IMR-90 (cell line): ENCODE measurements around the gene KRT1. TPM values are rescaled to one million over a fixed set of nuclear protein-coding genes. Genes with fewer than 3 reads are reported as not detected.

Source experiments
- ATAC-seq: fragments of 200-7000 bp; cut with Tn5 transposase; 2 replicates; pipeline ENCODE4 v1.9.1; 2020; ENCODE audit warnings: low read depth, mild to moderate bottlenecking, moderate library complexity
- BruUV-seq: library from RNA; stranded (reverse); fragments of 400-500 nt; replicated peaks from 2 replicates; lab custom pipeline; 2021; lab: Mats Ljungman, UMichigan
- CTCF ChIA-PET: fragments of 300-600 bp; formaldehyde crosslinking; extraction: SDS; loops from one replicate; lab custom pipeline; 2021; ENCODE audit warnings: antibody characterized with exemption; lab: Yijun Ruan, JAX
- POLR2A ChIA-PET: fragments of 300-600 bp; sonication (Branson Sonifier 250); formaldehyde crosslinking; loops from one replicate; lab custom pipeline; 2022; ENCODE audit warnings: antibody characterized with exemption; ENCODE audit not compliant: unreplicated experiment; lab: Charles Lee
- DNase-seq: peaks from one replicate; pipeline ENCODE4 v3.0.0; 2013
- H2AFZ ChIP-seq: replicated peaks from 2 replicates; pipeline ENCODE3; 2013; ENCODE audit warnings: low read length, mild to moderate bottlenecking; ENCODE audit not compliant: poor library complexity
- H2AK5ac ChIP-seq: 2 replicates; pipeline ENCODE4 v1.6.1; 2013; ENCODE audit warnings: low read depth, low read length, inconsistent platforms
- H2AK9ac ChIP-seq: replicated peaks from 2 replicates; pipeline ENCODE3; 2013; ENCODE audit warnings: mild to moderate bottlenecking, low read depth, low read length, moderate library complexity; ENCODE audit not compliant: poor library complexity
- H2BK120ac ChIP-seq: 2 replicates; pipeline ENCODE4 v1.6.1; 2013; ENCODE audit warnings: low read depth, low read length, inconsistent platforms
- H2BK15ac ChIP-seq: 3 replicates; pipeline ENCODE4 v1.6.1; 2013; ENCODE audit warnings: low read depth, low read length, inconsistent platforms
- H2BK20ac ChIP-seq: 2 replicates; pipeline ENCODE4 v1.6.1; 2013; ENCODE audit warnings: low read depth, mild to moderate bottlenecking, inconsistent platforms, low read length, moderate library complexity
- H2BK5ac ChIP-seq: 2 replicates; pipeline ENCODE4 v1.6.1; 2013; ENCODE audit warnings: mild to moderate bottlenecking, low read depth, low read length, inconsistent platforms; ENCODE audit not compliant: poor library complexity, severe bottlenecking
- H3K14ac ChIP-seq: replicated peaks from 2 replicates; pipeline ENCODE4 v1.6.1; 2013; ENCODE audit warnings: low read depth, low read length, inconsistent platforms
- H3K18ac ChIP-seq: 2 replicates; pipeline ENCODE4 v1.6.1; 2013; ENCODE audit warnings: low read depth, low read length, control low read depth
- H3K23ac ChIP-seq: 2 replicates; pipeline ENCODE4 v1.6.1; 2013; ENCODE audit warnings: low read depth, low read length, inconsistent platforms
- H3K27ac ChIP-seq: 2 replicates; pipeline ENCODE4 v1.5.1; 2013; ENCODE audit warnings: mild to moderate bottlenecking, control low read depth, low read length; ENCODE audit not compliant: insufficient read depth
- H3K27me3 ChIP-seq: 2 replicates; pipeline ENCODE4 v1.6.1; 2013; ENCODE audit warnings: low read length; ENCODE audit not compliant: control insufficient read depth, insufficient read depth
- H3K36me3 ChIP-seq: 2 replicates; pipeline ENCODE4 v1.6.1; 2013; ENCODE audit warnings: low read length, mixed read lengths; ENCODE audit not compliant: control insufficient read depth, insufficient read depth
- H3K4ac ChIP-seq: 2 replicates; pipeline ENCODE4 v1.6.1; 2013; ENCODE audit warnings: low read depth, low read length, inconsistent platforms
- H3K4me1 ChIP-seq: 2 replicates; pipeline ENCODE4 v1.6.1; 2013; ENCODE audit warnings: low read length, mixed read lengths; ENCODE audit not compliant: control insufficient read depth, insufficient read depth
- H3K4me2 ChIP-seq: 2 replicates; pipeline ENCODE4 v1.6.1; 2013; ENCODE audit warnings: low read depth, mild to moderate bottlenecking, control low read depth, low read length, moderate library complexity
- H3K4me3 ChIP-seq: 2 replicates; pipeline ENCODE4 v1.5.1; 2013; ENCODE audit warnings: low read depth, mild to moderate bottlenecking, control low read depth, low read length, moderate library complexity; ENCODE audit not compliant: insufficient read depth
- H3K56ac ChIP-seq: 2 replicates; pipeline ENCODE4 v1.6.1; 2013; ENCODE audit warnings: low read length, inconsistent platforms; ENCODE audit not compliant: insufficient read depth; ENCODE audit errors: extremely low read depth
- H3K79me1 ChIP-seq, 2 experiments: 2 replicates each; pipeline ENCODE4 v1.6.1; 2013; ENCODE audit warnings: low read length in 2 of 2, inconsistent platforms in 1 of 2, low read depth in 1 of 2
- H3K9ac ChIP-seq: 2 replicates; pipeline ENCODE4 v1.6.1; 2013; ENCODE audit warnings: low read depth, low read length, control low read depth
- H3K9me1 ChIP-seq: 2 replicates; pipeline ENCODE4 v1.6.1; 2013; ENCODE audit warnings: low read length, inconsistent platforms; ENCODE audit not compliant: insufficient read depth
- H3K9me3 ChIP-seq: 2 replicates; pipeline ENCODE4 v1.6.1; 2013; ENCODE audit warnings: low read length; ENCODE audit not compliant: control insufficient read depth, insufficient read depth
- H4K20me1 ChIP-seq: 2 replicates; pipeline ENCODE4 v1.6.1; 2013; ENCODE audit warnings: low read length, inconsistent platforms; ENCODE audit not compliant: insufficient read depth
- H4K5ac ChIP-seq: 2 replicates; pipeline ENCODE4 v1.6.1; 2013; ENCODE audit warnings: mild to moderate bottlenecking, low read depth, low read length, control low read depth
- H4K8ac ChIP-seq, 2 experiments: 2 replicates each; pipeline ENCODE4 v1.6.1; 2013; ENCODE audit warnings: low read depth in 2 of 2, low read length in 2 of 2, control low read depth in 1 of 2, inconsistent platforms in 1 of 2
- H4K91ac ChIP-seq: 2 replicates; pipeline ENCODE4 v1.6.1; 2013; ENCODE audit warnings: low read depth, low read length, inconsistent platforms; ENCODE audit not compliant: insufficient read depth
- CEBPB ChIP-seq: IDR thresholded peaks from 2 replicates; pipeline ENCODE4 v1.6.1; 2012; ENCODE audit warnings: low read depth, low read length, improper control_type of control experiment
- CHD1 ChIP-seq: IDR thresholded peaks from 2 replicates; pipeline ENCODE4 v1.6.1; 2012; ENCODE audit warnings: low read depth, low read length, improper control_type of control experiment
- FOS ChIP-seq: fragments of 150-350 bp; IDR thresholded peaks from 2 replicates; pipeline ENCODE4 v1.6.1; 2016; ENCODE audit warnings: low read depth, low read length
- MAFK ChIP-seq: IDR thresholded peaks from 2 replicates; pipeline ENCODE4 v1.6.1; 2012; ENCODE audit warnings: low read depth, low read length, improper control_type of control experiment
- MAZ ChIP-seq: IDR thresholded peaks from 2 replicates; pipeline ENCODE4 v1.6.1; 2012; ENCODE audit warnings: low read depth, mild to moderate bottlenecking, low read length, improper control_type of control experiment, moderate library complexity, borderline replicate concordance
- MXI1 ChIP-seq: IDR thresholded peaks from 2 replicates; pipeline ENCODE4 v1.6.1; 2012; ENCODE audit warnings: low read depth, mild to moderate bottlenecking, low read length, moderate library complexity, borderline replicate concordance
- NFE2L2 ChIP-seq: fragments of 150-350 bp; IDR thresholded peaks from 2 replicates; pipeline ENCODE4 v1.6.1; 2016; ENCODE audit warnings: low read depth, mild to moderate bottlenecking, low read length
- POLR2A ChIP-seq: IDR thresholded peaks from 2 replicates; pipeline ENCODE4 v1.6.1; 2012; ENCODE audit warnings: mild to moderate bottlenecking, low read depth, low read length
- RAD21 ChIP-seq: IDR thresholded peaks from 2 replicates; pipeline ENCODE4 v1.6.1; 2012; ENCODE audit warnings: low read length, improper control_type of control experiment
- RFX5 ChIP-seq: IDR thresholded peaks from 2 replicates; pipeline ENCODE4 v1.8.0; 2012; ENCODE audit warnings: low read depth, mild to moderate bottlenecking, low read length, moderate library complexity
- SMC3 ChIP-seq: fragments of 150-350 bp; IDR thresholded peaks from 2 replicates; pipeline ENCODE4 v1.6.1; 2016; ENCODE audit warnings: low read depth, mild to moderate bottlenecking, antibody characterized with exemption, low read length, moderate library complexity
- WGBS, 2 experiments: methylation state at CpG; one replicate each; pipeline versions ENCODE4 v1.1.5 to v1.1.7; 2013; ENCODE audit warnings: missing lambda C conversion rate in 2 of 2; ENCODE audit not compliant: insufficient read length in 1 of 2; ENCODE audit errors: extremely low coverage in 2 of 2; 5-methylcytosine and 5-hydroxymethylcytosine counted together
- dilution Hi-C: fragments of 300-500 bp; cut with HindIII; formaldehyde crosslinking; loops from one replicate; pipeline ENCODE4 v1.14.3; 2018; ENCODE audit warnings: low sequenced_read_pairs; ENCODE audit not compliant: unreplicated experiment
- in situ Hi-C: fragments of 300-500 bp; cut with MboI; formaldehyde crosslinking; loops from 3 replicates; pipeline ENCODE4 v1.14.3; 2019; ENCODE audit warnings: low sequenced_read_pairs, inconsistent platforms, mixed read lengths
- intact Hi-C: fragments of 100-400 bp; cut with micrococcal nuclease; formaldehyde crosslinking; loops from 2 replicates; pipeline ENCODE4 v1.10.0; 2022
- polyA plus RNA-seq, 3 experiments: library from polyadenylated mRNA; depleted of rRNA; stranded (reverse); fragments of >200 nt; gene quantifications; 2 replicates each; pipeline ENCODE4 v1.2.3, GENCODE V29; 2012; ENCODE audit warnings: low replicate concordance in 1 of 3
- total RNA-seq: library from RNA; depleted of rRNA; stranded (reverse); fragments of >200 nt; gene quantifications from 2 replicates; pipeline ENCODE4 v1.2.3, GENCODE V29; 2012
- TF ChIP-seq, protein P1 (sequence below): conservative IDR thresholded peaks from 2 replicates; pipeline ENCODE4 v1.5.1; 2012; ENCODE audit warnings: mild to moderate bottlenecking, low read depth, low read length, improper control_type of control experiment
- TF ChIP-seq, protein P2 (sequence below): fragments of 150-350 bp; IDR thresholded peaks from 2 replicates; pipeline ENCODE4 v1.6.1; 2017; ENCODE audit warnings: mild to moderate bottlenecking, antibody characterized with exemption, low read length, low read depth

Gene KRT1
- total and polyA plus RNA-seq, 2 of the 4 experiments (the other 2 are of a cell fraction), result not detected

DNA sequence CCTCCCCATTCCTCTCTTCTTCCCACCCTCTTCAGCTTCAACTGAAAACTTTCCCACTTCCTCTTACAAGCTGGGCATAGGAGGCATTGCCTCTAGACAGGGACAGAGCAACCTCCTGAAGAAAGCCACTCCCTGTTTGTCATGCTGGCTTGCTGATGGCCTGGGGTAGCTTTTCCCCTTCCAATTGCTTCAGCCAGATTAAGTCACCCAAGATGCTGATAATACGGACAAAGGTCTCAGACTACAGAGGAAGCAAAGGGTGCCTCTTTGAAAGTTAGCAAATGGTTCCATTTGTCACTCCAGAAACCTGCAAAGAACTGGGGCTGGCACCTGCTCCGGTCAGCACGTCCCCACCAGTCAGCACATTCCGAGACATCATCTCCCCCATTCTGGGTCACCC, 34.2 kb downstream of the KRT1 start:
- no peaks in the 10 kb centered on the region for H4K20me1 ChIP-seq
- H3K27me3 ChIP-seq, result peaks cover 40% of the 10 kb centered on the region
- no peak overlapping the region for H2BK15ac ChIP-seq
- no peaks in the 10 kb centered on the region for H3K79me1 ChIP-seq
- in situ Hi-C loops, result no loop called here
- H3K36me3 ChIP-seq, result no peaks in the 10 kb centered on the region
- no peak overlapping the region for H2AK5ac ChIP-seq
- H3K27ac ChIP-seq, result no peak overlapping the region
- H2AFZ ChIP-seq, result no peak overlapping the region
- intact Hi-C loops, result no loop called here
- WGBS, 2 experiments, result 21% methylated on average over 3 of the region's 4 CpGs; no CpG with 5 or more reads in 1 of the 2 experiments
- BruUV-seq, result no TSS peak
- no peak for DNase-seq
- no peak overlapping the region for H2AK9ac ChIP-seq
- ChIA-PET POLR2A (no interaction called here), CTCF (no interaction called here)
- ATAC-seq, result no peak
- no peak overlapping the region for H4K8ac ChIP-seq
- no peaks in the 10 kb centered on the region for H3K9me3 ChIP-seq
- H3K4ac ChIP-seq, result no peak overlapping the region
- H3K4me3 ChIP-seq, result no peak overlapping the region
- dilution Hi-C loops, result no loop called here
- no peak overlapping the region for H4K5ac ChIP-seq
- H3K4me2 ChIP-seq, result no peak overlapping the region
- H2BK5ac ChIP-seq, result no peak overlapping the region
- no peak overlapping the region for H3K14ac ChIP-seq
- no peak overlapping the region for H3K9ac ChIP-seq
- H3K18ac ChIP-seq, result no peak overlapping the region
- H3K4me1 ChIP-seq, result no peaks in the 10 kb centered on the region
- no peaks in the 10 kb centered on the region for H3K9me1 ChIP-seq
- no peak overlapping the region for H2BK20ac ChIP-seq
- no peak overlapping the region for H3K56ac ChIP-seq
- TF ChIP-seq, protein P1, sequence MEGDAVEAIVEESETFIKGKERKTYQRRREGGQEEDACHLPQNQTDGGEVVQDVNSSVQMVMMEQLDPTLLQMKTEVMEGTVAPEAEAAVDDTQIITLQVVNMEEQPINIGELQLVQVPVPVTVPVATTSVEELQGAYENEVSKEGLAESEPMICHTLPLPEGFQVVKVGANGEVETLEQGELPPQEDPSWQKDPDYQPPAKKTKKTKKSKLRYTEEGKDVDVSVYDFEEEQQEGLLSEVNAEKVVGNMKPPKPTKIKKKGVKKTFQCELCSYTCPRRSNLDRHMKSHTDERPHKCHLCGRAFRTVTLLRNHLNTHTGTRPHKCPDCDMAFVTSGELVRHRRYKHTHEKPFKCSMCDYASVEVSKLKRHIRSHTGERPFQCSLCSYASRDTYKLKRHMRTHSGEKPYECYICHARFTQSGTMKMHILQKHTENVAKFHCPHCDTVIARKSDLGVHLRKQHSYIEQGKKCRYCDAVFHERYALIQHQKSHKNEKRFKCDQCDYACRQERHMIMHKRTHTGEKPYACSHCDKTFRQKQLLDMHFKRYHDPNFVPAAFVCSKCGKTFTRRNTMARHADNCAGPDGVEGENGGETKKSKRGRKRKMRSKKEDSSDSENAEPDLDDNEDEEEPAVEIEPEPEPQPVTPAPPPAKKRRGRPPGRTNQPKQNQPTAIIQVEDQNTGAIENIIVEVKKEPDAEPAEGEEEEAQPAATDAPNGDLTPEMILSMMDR, result no peak
- no peak for TF ChIP-seq CHD1
- TF ChIP-seq FOS, result no peak
- no peak for TF ChIP-seq SMC3
- no peak for TF ChIP-seq POLR2A
- no peak for TF ChIP-seq NFE2L2
- TF ChIP-seq RFX5, result no peak
- TF ChIP-seq CEBPB, result no peak
- TF ChIP-seq, protein P2, sequence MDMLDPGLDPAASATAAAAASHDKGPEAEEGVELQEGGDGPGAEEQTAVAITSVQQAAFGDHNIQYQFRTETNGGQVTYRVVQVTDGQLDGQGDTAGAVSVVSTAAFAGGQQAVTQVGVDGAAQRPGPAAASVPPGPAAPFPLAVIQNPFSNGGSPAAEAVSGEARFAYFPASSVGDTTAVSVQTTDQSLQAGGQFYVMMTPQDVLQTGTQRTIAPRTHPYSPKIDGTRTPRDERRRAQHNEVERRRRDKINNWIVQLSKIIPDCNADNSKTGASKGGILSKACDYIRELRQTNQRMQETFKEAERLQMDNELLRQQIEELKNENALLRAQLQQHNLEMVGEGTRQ, result no peak
- TF ChIP-seq MAFK, result no peak
- no peak for TF ChIP-seq MXI1
- no peak for TF ChIP-seq RAD21
- TF ChIP-seq MAZ, result no peak
- H4K91ac ChIP-seq, result no peak overlapping the region
- H3K23ac ChIP-seq, result no peak overlapping the region
- H2BK120ac ChIP-seq, result no peak overlapping the region
